Measurements from ENCODE around the gene WWOX. TPM values are rescaled to one million over a fixed set of nuclear protein-coding genes. Genes with fewer than 3 reads are reported as not detected.

Gene WWOX
- total and polyA plus RNA-seq, 2 of the 13 experiments (the other 11 are each of a cell fraction or from before 2014, with no cell fraction given) = 9.1 to 37.4 TPM

DNA sequence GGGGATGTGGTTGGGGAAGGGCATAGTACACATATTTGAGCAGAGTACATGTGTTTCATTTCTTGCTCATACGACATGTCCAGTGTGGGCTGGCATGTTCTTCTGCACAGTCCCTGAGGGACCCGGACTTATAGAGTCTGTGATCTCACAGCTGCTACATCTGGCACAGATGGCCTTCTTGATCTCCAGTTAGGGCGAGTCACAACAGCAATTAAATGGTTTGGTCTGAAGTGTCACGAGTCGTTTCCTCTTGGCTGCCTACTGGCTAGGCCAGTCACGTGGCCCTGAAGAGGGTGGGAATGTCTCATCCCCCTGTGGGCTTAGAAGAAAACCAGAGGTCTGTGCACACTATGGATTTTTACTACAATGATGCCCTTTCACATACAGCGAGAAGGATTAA, 443.6 kb downstream of the WWOX start:
- 89% methylated on average over 7 of the region's 7 CpGs for WGBS (ENCODE audit: low lambda C conversion rate)

DNA sequence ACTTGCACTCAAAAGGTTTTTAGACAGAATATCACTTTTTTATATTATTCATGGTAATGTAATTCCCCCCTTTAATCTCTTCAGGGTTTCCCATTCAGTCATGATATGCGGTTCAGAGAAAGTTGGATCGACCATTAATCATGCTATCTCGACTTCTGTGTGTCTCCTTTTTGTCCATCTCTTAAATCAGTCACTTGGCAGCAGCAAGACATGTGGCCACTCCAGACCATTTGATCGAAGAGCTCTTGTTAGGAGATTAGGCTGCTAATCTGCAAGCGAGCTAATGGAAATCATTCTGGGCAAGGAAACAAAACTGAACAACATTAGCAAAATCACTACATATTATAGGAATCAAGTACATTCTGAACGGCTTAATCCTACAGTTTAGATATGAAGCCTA, 449.9 kb downstream of the WWOX start:
- Histone ChIP-seq H2AFZ (ENCODE audit: low read length) (no peak overlapping the region), H3K4me3 (replicated peaks in 1 of 3; ENCODE audit: insufficient read depth in 1 of 3, low read depth in 2 of 3, low read length in 3 of 3) (no peak overlapping the region), H3K9ac (ENCODE audit: insufficient read depth, low read depth, low read length) (no peak overlapping the region), H3K79me2 (ENCODE audit: insufficient read depth, low read length) (no peaks in the 10 kb centered on the region), H3K4me1 (ENCODE audit: insufficient read depth, low read length) (peaks cover 12% of the 10 kb centered on the region), H3K27me3 (ENCODE audit: control insufficient read depth in 1 of 2, insufficient read depth in 2 of 2, low read length in 2 of 2) (no peaks in the 10 kb centered on the region), H3K36me3 (replicated peaks in 1 of 2; ENCODE audit: control insufficient read depth in 1 of 2, insufficient read depth in 2 of 2, low read length in 2 of 2) (no peaks in the 10 kb centered on the region), H3K9me3 (ENCODE audit: low read length) (no peaks in the 10 kb centered on the region), H4K20me1 (ENCODE audit: insufficient read depth, low read length) (no peaks in the 10 kb centered on the region), H3K4me2 (ENCODE audit: low read depth, low read length) (no peak overlapping the region), H3K27ac (ENCODE audit: extremely low read length, insufficient read depth, low read length) (no peak overlapping the region)
- ATAC-seq (no peak), FAIRE-seq (no peak), DNase-seq (ENCODE audit: low spot score) (no peak)
- intact Hi-C loops (cut with micrococcal nuclease; ENCODE audit: unreplicated experiment) = no loop called here
- 85% methylated on average over 6 of the region's 6 CpGs for WGBS (ENCODE audit: low lambda C conversion rate)
- in situ Hi-C loops (cut with HindIII; ENCODE audit: extremely low pct_ligation_motif_present, low pct_unique_long_range_greater_than_20kb) = no loop called here
- no TSS peak for BruUV-seq (replicated peaks)
- CTCF ChIA-PET (ENCODE audit: low intra/inter-chr PET ratio, low total read pairs) = no interaction called here
- POLR2A ChIA-PET = no interaction called here
- TF ChIP-seq, protein P1, sequence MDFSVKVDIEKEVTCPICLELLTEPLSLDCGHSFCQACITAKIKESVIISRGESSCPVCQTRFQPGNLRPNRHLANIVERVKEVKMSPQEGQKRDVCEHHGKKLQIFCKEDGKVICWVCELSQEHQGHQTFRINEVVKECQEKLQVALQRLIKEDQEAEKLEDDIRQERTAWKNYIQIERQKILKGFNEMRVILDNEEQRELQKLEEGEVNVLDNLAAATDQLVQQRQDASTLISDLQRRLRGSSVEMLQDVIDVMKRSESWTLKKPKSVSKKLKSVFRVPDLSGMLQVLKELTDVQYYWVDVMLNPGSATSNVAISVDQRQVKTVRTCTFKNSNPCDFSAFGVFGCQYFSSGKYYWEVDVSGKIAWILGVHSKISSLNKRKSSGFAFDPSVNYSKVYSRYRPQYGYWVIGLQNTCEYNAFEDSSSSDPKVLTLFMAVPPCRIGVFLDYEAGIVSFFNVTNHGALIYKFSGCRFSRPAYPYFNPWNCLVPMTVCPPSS (IDR thresholded peaks at IDR 0.05) = no peak
- TF ChIP-seq ZNF326 (CRISPR knock-in tag; IDR thresholded peaks at IDR 0.05; ENCODE audit: borderline replicate concordance) (no peak), KMT2B (CRISPR knock-in tag; IDR thresholded peaks at IDR 0.05) (no peak), SETDB1 (CRISPR knock-in tag; IDR thresholded peaks at IDR 0.05; ENCODE audit: borderline replicate concordance) (no peak), SMAD9 (CRISPR knock-in tag; IDR thresholded peaks at IDR 0.05) (no peak), ARNT2 (CRISPR knock-in tag; IDR thresholded peaks at IDR 0.05; ENCODE audit: low read depth) (no peak), ZNF850 (CRISPR knock-in tag; conservative IDR thresholded peaks at IDR 0.05) (no peak), PTBP1 (IDR thresholded peaks at IDR 0.05; ENCODE audit: low read depth, low read length, poor library complexity, severe bottlenecking) (no peak), FOXP1 (IDR thresholded peaks at IDR 0.05) (no peak), FOXP1 (CRISPR knock-in tag; IDR thresholded peaks at IDR 0.05) (no peak), ZNF7 (CRISPR knock-in tag; IDR thresholded peaks at IDR 0.05) (no peak), ZNF790 (CRISPR knock-in tag; IDR thresholded peaks at IDR 0.05; ENCODE audit: borderline replicate concordance) (no peak), HNRNPK (IDR thresholded peaks at IDR 0.05; ENCODE audit: low read depth, low read length, poor library complexity, severe bottlenecking) (no peak)
- TF ChIP-seq, protein P2, sequence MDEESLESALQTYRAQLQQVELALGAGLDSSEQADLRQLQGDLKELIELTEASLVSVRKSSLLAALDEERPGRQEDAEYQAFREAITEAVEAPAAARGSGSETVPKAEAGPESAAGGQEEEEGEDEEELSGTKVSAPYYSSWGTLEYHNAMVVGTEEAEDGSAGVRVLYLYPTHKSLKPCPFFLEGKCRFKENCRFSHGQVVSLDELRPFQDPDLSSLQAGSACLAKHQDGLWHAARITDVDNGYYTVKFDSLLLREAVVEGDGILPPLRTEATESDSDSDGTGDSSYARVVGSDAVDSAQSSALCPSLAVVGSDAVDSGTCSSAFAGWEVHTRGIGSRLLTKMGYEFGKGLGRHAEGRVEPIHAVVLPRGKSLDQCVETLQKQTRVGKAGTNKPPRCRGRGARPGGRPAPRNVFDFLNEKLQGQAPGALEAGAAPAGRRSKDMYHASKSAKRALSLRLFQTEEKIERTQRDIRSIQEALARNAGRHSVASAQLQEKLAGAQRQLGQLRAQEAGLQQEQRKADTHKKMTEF (CRISPR knock-in tag; IDR thresholded peaks at IDR 0.05) = no peak
- TF ChIP-seq, protein P3, sequence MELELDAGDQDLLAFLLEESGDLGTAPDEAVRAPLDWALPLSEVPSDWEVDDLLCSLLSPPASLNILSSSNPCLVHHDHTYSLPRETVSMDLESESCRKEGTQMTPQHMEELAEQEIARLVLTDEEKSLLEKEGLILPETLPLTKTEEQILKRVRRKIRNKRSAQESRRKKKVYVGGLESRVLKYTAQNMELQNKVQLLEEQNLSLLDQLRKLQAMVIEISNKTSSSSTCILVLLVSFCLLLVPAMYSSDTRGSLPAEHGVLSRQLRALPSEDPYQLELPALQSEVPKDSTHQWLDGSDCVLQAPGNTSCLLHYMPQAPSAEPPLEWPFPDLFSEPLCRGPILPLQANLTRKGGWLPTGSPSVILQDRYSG (CRISPR knock-in tag; IDR thresholded peaks at IDR 0.05) = no peak

More for the DNA sequence above, 443.6 kb downstream of the WWOX start:
- no TSS peak for BruUV-seq (replicated peaks)
- in situ Hi-C loops (cut with HindIII; ENCODE audit: extremely low pct_ligation_motif_present, low pct_unique_long_range_greater_than_20kb) (no loop called here), intact Hi-C loops (cut with micrococcal nuclease; ENCODE audit: unreplicated experiment) (no loop called here)
- H3K4me1 ChIP-seq (ENCODE audit: insufficient read depth, low read length) = no peaks in the 10 kb centered on the region
- no peaks in the 10 kb centered on the region for H3K27me3 ChIP-seq (ENCODE audit: control insufficient read depth in 1 of 2, insufficient read depth in 2 of 2, low read length in 2 of 2)
- ChIA-PET CTCF (ENCODE audit: low intra/inter-chr PET ratio, low total read pairs) (no interaction called here), POLR2A (no interaction called here)
- no peak overlapping the region for H3K4me2 ChIP-seq (ENCODE audit: low read depth, low read length)
- no peaks in the 10 kb centered on the region for H3K36me3 ChIP-seq (replicated peaks in 1 of 2; ENCODE audit: control insufficient read depth in 1 of 2, insufficient read depth in 2 of 2, low read length in 2 of 2)
- no peak for TF ChIP-seq TAF1 (CRISPR knock-in tag; IDR thresholded peaks at IDR 0.05)
- no peak for TF ChIP-seq ZMYM3 (CRISPR knock-in tag; IDR thresholded peaks at IDR 0.05)
- TF ChIP-seq ZNF451 (CRISPR knock-in tag; IDR thresholded peaks at IDR 0.05) = no peak
- no peak for TF ChIP-seq DPF2 (CRISPR knock-in tag; IDR thresholded peaks at IDR 0.05; ENCODE audit: borderline replicate concordance, low read depth)
- TF ChIP-seq NKX3-1 (CRISPR knock-in tag; IDR thresholded peaks at IDR 0.05) = no peak
- H3K4me3 ChIP-seq (replicated peaks in 1 of 3; ENCODE audit: insufficient read depth in 1 of 3, low read depth in 2 of 3, low read length in 3 of 3) = no peak overlapping the region
- H3K9me3 ChIP-seq (ENCODE audit: low read length) = no peaks in the 10 kb centered on the region
- H3K9ac ChIP-seq (ENCODE audit: insufficient read depth, low read depth, low read length) = no peak overlapping the region
- H2AFZ ChIP-seq (ENCODE audit: low read length) = no peak overlapping the region
- H4K20me1 ChIP-seq (ENCODE audit: insufficient read depth, low read length) = no peaks in the 10 kb centered on the region
- H3K79me2 ChIP-seq (ENCODE audit: insufficient read depth, low read length) = no peaks in the 10 kb centered on the region
- no peak for ATAC-seq
- no peak for DNase-seq (ENCODE audit: low spot score)
- FAIRE-seq = no peak
- H3K27ac ChIP-seq (ENCODE audit: extremely low read length, insufficient read depth, low read length) = no peak overlapping the region
